H1 (cell line): ENCODE measurements around the gene MT1X.

Experiments
- CTCF ChIP-seq, 3 experiments: IDR thresholded peaks; 1 replicate in 2 of 3; 2 replicates in 1 of 3; pipeline versions ENCODE4 v1.5.1 to v1.6.1; 2011; ENCODE audit warnings: low read length in 3 of 3, mild to moderate bottlenecking in 3 of 3, inconsistent platforms in 2 of 3, low read depth in 1 of 3, moderate library complexity in 1 of 3; ENCODE audit not compliant: insufficient read depth in 1 of 3; ENCODE audit errors: control extremely low read depth in 1 of 3
- HDAC2 ChIP-seq, 2 experiments: fragments of 300-600 bp in 1 of 2; sonication (generic) in 1 of 2; IDR thresholded peaks; 2 replicates each; pipeline ENCODE4 v1.6.1; 2011 to 2012; ENCODE audit warnings: low read depth in 2 of 2, low read length in 2 of 2, mild to moderate bottlenecking in 2 of 2, moderate library complexity in 2 of 2, borderline replicate concordance in 1 of 2, inconsistent platforms in 1 of 2
- RFX5 ChIP-seq: IDR thresholded peaks from 2 replicates; pipeline ENCODE4 v1.6.1; 2011; ENCODE audit warnings: low read depth, low read length, improper control_type of control experiment, borderline replicate concordance
- RXRA ChIP-seq: IDR thresholded peaks from 2 replicates; pipeline ENCODE4 v1.6.1; 2011; ENCODE audit warnings: low read depth, mild to moderate bottlenecking, low read length, moderate library complexity; ENCODE audit not compliant: insufficient read depth
- SP1 ChIP-seq: IDR thresholded peaks from 2 replicates; pipeline ENCODE4 v1.6.1; 2011; ENCODE audit warnings: low read depth, low read length

- TF ChIP-seq CTCF (IDR thresholded peaks at IDR 0.05; ENCODE audit: control extremely low read depth in 1 of 3, insufficient read depth in 1 of 3, low read depth in 1 of 3, low read length in 3 of 3), result peak; percentile 13 to 29 (median 26); a peak in 2 of 4 replicates
- TF ChIP-seq HDAC2 (IDR thresholded peaks at IDR 0.05; ENCODE audit: borderline replicate concordance in 1 of 2, low read depth in 2 of 2, low read length in 2 of 2), result no peak
- no peak for TF ChIP-seq SP1
- no peak for TF ChIP-seq RXRA
- TF ChIP-seq RFX5, result no peak
These were observed 34.4 kb upstream of the MT1X start for GRCh38 chr16:56647641-56648431.
